ENCODE measurements around the gene CELF5.
A peak's percentile ranks its signal among the peaks of the same experiment; 100 is the strongest.
"Not testable (repeated sequence)": the region's sequence is repeated elsewhere in the genome, so short reads cannot be mapped to it uniquely, and the experiment has no call there.

Gene CELF5

DNA sequence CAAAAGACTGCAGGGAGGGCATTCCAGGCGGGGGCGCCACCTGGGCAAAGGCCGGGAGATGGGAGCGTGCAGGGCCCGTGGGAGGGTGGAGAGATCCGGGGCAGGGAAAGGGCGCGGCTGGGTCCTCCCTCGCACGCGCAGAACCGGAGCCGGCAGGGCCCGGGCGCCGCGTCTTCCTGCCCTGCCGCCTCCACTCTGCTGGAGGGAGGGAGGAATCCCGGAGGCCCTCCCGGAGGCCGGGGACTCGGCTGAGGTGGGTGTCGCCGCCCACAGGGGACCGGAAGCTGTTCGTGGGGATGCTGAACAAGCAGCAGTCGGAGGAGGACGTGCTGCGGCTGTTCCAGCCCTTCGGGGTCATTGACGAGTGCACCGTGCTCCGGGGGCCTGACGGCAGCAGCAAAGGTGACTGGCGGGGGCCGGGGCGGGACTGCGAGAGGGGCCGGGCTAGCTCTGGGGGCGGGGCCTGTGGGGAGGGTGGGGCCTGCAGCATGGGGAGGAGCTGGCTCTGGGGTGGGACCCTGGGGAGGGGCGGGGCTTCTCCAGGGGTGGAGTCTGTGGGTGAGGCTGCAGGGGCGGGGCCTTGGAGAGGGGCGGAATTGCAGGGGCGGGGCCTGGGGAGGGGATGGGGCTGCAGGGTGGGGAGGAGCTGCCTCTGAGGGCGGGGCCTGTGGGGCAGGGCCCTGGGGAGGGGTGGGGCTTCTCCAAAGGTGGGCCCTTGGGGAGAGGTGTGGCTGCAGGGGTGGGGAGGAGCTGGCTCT, 51.3 kb downstream of the CELF5 start:
- DNase-seq: peak; percentile 90 to 94

- peak in 1 of 2 donors; percentile 69 for DNase-seq
Observed at GRCh38 chr19:3276341-3276799, 51.9 kb downstream of the CELF5 start.

- DNase-seq: no peak
Observed at GRCh38 chr19:3277649-3278048, 53.2 kb downstream of the CELF5 start.

- no peak for DNase-seq
Observed at GRCh38 chr19:3278294-3278693, 53.8 kb downstream of the CELF5 start.

- no peak for DNase-seq
Observed at GRCh38 chr19:3278749-3279148, 54.3 kb downstream of the CELF5 start.

DNA sequence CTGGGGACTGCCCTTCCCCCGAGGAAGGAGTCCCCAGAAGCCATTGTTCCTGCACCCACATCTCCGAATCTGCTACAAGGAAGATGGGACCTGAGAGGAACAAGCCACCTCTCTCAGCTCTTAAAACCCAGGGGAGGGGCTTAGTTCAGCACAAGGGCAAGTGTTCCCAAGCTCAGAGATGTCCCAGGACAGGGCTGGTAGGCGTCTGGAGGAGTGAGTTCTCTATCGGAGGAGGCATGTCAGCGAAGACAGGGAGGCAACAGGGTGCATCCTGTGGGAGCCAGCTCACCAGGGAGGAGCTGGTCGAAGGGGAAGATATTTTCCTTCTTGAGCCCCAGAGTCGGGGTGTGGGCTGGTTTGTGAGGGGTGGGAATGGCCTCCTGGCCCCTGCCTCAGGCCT, 54.8 kb downstream of the CELF5 start:
- DNase-seq: no peak

DNA sequence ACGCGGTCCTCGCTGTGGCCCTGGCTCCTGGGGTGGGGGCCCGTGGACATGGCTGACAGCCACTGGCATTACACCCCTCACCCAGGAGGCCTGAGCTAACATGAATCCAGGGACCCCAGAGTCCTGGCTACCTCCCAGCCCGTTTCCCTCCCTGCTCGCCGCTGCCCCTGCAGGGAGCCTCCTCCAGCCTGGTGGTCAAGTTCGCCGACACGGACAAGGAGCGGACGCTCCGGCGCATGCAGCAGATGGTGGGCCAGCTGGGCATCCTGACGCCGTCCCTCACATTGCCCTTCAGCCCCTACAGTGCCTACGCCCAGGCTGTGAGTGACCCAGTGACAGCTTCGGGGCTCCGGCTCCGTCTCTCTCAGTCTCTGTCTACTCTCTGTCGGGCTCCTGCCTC, 56.6 kb downstream of the CELF5 start:
- DNase-seq: no peak

GRCh38 chr19:3282155-3282554, 57.7 kb downstream of the CELF5 start:
- DNase-seq: no peak

GRCh38 chr19:3282564-3282963, 58.1 kb downstream of the CELF5 start:
- no peak for DNase-seq

DNA sequence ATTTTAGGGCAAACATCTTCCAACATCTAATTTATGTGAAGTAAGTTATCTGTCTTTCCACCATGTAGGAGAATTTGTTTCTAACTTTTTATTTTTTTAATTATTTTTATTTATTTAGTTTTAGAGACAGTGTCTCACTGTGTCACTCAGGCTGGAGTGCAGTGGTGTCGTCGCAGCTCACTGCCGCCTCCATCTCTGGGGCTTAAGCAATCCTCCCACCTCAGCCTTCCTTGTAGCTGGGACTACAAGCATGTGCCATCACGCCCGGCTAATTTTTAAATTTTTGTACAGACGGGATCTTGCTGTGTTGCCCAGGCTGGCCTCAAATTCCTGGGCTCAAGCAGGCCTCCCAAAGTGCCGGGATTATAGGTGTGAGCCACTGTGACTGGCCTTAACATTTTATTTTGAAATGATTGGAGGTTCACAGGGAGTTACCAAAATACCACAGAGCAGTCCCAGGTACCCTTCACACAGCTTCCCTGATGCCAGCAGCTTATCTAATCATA, 58.8 kb downstream of the CELF5 start:
- DNase-seq: no peak

- DNase-seq: no peak
Observed at GRCh38 chr19:3283886-3284657, 59.6 kb downstream of the CELF5 start.

DNA sequence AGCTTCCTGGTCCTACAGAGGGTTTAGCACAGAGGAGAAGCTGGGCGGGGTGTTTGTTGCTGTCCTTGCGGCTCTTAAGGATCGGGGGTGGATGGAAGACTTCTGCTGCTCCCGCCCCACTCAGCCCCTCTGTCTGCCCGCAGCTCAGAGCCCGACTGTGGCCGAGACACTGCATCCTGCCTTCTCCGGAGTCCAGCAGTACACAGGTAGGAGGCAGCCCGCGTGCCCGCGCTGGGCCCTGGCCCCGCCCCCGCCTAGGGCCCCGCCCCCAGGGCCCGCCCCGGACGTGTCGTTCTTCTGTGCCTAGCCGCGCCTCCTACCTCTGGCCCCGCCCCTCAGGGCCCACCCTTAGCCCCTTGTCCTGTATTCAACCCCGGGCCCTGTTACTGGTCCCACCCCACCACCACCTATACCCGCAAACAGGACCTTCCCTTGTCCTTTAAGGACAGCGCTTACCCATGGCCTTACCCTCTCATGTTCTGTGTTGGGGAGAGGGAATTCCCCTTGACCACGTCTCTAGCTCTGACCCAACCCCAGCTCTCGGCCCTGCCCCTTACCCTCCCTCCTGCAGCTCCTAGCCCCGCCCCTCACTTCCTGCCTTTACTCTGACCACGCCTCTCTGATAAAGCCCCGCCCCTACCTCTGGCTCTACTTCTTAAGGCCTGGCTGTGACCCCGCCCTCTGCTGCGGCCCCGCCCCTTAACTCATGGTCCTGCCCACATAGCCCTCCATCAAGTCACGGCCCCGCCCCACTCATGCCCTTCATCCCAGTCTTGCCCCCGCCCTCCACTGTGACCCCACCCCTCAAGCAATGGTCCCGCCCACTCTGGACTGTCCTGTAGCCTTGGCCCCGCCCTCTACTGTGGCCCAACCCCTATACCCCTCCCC, 60.5 kb downstream of the CELF5 start:
- DNase-seq: peak; percentile 78 to 83

DNA sequence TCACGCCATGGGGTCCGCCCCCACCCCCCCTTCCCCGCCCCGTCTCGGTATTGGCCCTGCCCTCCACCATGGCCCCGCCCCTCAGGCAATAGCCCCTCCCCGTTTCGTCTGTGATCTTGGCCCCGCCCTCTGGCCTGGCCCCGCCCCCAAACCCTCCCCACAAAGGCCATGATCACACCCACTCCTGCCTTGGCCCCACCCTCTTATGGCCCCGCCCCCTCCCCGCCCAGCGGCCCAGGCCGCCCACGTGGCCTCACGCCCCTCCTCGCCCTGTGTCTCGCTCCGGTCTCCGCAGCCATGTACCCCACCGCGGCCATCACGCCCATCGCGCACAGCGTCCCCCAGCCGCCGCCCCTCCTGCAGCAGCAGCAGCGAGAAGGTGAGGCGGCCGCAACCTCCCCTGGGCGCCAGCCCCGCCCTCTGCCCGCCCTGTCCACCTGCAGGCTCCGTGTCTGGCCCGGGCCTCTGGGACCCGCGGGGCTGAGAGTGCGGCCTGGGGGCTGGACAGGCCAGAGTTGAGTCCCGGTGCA, 61.3 kb downstream of the CELF5 start:
- peak; percentile 49 to 54 for DNase-seq

- DNase-seq: no peak
Observed at GRCh38 chr19:3287814-3288213, 63.4 kb downstream of the CELF5 start.

DNA sequence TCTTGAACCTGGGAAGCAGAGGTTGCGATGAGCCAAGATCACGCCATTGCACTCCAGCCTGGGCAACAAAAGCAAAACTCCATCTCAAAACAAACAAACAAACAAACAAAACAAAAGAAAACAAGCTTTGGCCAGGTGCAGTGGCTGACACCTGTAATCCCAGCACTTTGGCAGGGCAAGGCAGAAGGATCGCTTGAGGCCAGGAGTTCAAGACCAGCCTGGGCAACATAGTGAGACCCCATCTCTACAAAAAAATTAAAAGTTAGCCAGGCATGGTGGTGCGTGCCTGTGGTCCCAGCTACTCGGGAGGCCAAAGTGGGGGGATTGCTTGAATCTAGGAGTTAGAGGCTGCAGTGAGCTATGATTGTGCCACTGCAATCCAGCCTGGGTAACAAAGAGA, 64.0 kb downstream of the CELF5 start:
- DNase-seq: not testable (repeated sequence)

- no peak for DNase-seq
Observed at GRCh38 chr19:3289971-3290569, 65.6 kb downstream of the CELF5 start.

GRCh38 chr19:3290858-3291257, 66.4 kb downstream of the CELF5 start:
- not testable (repeated sequence) for DNase-seq

DNA sequence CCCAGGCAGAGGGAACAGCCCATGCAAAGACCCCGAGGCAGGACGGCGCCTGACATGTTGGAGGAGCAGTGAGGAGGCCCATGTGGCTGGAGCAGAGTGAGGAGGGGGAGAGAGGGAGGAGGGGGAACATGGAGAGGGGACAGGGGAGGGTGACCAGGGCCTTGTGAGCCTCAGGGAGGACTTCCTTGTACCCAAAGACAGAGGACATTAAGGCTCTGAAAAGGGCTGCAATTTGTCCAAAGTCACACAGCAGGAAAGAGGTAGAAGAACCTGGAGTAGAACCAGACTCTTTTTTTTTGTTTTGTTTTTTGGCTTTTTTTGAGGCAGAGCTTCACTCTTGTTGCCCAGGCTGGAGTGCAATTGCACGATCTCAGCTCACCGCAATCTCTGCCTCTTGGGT, 67.2 kb downstream of the CELF5 start:
- DNase-seq: no peak

GRCh38 chr19:3292958-3293529, 68.6 kb downstream of the CELF5 start:
- no peak for DNase-seq

DNA sequence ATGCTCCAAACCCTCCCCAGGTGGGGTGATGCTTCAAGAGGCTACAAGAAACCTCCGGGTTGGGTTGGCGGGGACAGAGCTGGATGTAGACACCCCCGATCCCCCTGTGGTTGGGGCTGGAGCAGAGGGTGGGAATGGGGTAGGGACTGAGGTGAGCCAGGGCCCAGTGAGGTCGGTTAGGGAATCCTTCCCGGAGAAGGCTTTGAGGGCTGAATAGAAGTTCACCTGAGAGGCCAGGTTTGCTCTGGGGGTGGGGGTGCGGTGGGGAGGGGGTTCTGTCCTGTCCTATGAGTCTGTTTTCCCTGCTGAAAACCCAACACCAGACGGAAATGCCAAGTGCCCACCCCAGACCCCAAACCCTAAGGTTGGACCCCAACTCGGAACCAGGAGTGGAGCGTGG, 69.1 kb downstream of the CELF5 start:
- DNase-seq: no peak

DNA sequence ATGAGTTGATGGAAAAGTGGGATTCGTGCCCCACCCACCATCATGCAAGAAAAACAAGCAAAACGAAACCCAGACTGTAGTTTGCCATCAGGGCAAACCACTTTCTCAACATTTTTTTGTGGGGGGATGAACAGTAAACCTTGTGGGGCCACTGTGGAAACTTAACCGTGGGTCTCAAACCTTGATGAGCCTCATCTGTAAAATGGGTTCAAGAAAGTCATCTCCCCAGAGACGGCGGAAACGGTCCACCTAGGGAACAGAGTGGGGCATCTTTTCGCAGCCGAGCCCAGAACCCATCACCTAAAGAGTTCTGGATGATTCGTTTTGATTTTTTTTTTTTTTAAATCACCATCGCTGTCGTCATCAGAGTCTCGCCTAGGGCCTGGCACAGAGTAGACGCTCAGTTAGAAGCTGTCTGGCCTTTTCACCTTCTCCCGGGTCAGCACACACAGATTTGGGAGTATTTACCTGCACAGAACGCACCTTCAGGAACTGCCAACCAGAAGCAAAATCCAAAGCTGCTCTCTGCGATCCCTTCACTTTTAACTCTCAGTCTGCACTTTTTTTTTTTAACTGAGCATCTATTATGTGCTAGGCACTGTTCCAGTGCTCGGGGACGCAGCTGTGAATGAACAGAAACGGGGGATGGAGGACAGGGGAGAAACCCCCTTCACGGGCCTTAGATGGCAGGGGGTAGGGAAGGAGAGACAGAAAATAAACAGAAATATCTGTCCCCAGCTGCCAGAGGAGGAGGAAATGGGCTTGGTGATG, 69.8 kb downstream of the CELF5 start:
- no peak for DNase-seq
